ENCODE data around the gene ZNF622.

ZNF622 gene, protein sequence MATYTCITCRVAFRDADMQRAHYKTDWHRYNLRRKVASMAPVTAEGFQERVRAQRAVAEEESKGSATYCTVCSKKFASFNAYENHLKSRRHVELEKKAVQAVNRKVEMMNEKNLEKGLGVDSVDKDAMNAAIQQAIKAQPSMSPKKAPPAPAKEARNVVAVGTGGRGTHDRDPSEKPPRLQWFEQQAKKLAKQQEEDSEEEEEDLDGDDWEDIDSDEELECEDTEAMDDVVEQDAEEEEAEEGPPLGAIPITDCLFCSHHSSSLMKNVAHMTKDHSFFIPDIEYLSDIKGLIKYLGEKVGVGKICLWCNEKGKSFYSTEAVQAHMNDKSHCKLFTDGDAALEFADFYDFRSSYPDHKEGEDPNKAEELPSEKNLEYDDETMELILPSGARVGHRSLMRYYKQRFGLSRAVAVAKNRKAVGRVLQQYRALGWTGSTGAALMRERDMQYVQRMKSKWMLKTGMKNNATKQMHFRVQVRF

DNA sequence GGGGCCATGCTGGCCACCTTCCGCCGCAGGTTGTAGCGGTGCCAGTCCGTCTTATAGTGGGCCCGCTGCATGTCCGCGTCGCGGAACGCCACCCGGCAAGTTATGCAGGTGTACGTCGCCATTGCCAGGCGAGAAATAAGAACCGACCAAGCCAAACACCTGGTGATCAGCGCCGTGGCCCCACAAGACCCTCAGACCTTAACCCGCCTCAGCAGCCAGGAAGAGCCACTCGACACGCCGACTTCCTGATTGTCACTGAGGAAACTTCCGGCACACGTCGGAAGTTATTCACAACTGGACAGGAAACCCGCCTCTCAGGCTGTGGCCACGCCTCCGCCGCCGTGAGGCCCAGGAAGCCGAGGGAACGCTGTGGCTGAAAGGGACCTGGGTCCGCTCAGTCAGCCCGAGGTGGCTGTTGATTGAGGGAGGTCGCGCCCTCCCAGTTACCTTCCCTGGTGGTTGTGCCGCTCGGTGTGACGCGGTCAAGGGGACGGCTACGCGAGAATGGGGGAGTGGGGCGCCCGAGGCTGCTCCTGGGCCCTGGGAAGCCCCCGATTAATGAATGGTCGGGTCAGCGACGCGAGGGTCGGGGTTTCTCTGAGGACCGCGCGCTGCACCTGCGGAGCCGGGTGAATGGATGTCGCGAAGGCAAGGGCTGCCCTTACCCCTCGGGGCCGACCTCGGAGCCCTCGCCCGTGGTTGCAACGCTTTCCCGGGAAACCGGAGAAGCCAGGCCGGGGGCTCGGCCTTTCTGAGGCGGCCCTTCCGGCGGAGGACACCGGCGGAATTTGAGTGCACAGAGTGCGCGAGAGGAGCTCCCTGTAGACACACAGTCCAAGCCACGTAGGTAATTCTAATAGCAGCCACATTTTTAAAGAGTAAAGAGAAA, at the start of gene ZNF622:
TSS of gene ZNF622 (minus strand) at position 257 of the 889 bp plus-strand sequence. CDS start at position 122, 135 bp downstream.
- peak; percentile 93 for DNase-seq

DNA sequence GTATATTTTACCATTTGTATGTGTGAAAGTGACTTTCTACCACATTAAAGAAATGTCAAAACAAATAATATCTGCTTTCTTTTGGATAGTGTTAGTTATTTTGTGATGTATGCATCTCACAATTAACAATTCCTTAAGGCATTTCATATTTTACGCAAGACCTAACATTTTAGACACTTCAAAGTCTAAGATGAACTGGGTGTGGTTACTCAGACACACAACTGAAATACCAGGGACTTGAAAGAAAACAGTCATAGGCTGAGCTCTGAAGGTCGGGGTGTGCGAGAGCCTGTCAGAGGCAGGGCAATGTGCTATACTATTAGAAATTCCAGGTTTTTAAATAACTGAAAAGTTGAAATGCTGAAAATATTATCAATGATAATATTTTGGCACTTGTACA, 44.5 kb upstream of the ZNF622 start:
- DNase-seq: no peak
- no peak for TF ChIP-seq POLR2A (IDR thresholded peaks at IDR 0.05; ENCODE audit: low read length)
- no peak for TF ChIP-seq GATA1 (IDR thresholded peaks at IDR 0.05; ENCODE audit: low read depth, low read length)

More for the DNA sequence above, at the start of gene ZNF622:
- TF ChIP-seq GATA1 (IDR thresholded peaks at IDR 0.05; ENCODE audit: low read depth, low read length) (no peak), POLR2A (IDR thresholded peaks at IDR 0.05; ENCODE audit: low read length) (peak; percentile 96)

DNA sequence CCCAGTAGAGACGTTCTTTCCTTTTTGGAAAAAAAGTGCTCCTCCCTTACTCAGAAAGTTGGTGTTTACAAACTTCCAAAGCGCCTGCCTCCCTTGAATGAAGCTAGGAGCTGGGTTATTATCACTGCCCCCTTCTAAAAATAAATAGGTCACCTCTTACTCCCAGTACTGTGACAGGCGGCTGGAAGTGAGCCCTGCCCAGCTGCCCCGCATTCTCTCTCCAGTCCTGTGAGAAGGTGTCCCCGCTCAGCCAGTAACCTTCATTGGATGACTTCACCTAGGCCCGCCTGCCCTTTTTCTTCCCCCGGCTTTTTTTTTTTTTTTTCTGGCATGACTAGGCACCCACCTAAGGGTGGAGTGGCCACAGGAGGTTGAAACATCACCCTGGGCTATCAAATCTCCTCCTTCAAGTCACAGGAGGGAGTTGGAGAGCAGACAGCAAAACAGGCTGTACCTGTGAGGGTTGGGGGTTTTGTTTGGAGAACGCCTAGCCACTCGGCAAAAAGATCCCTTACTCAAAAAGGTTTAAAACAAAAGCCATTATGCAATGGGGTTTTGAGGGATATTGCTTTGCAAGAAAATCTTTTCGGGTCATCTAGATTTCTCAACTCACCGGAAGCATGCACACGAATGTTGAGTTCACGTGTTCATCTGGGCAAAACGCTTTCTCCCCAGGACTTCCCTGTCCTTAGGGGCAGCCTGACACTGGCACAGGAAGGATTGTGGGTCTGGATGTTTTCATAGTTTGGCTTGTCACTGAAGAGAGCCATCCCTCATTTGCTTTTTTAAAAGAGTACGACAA, 43.3 kb upstream of the ZNF622 start:
- no peak for TF ChIP-seq POLR2A (IDR thresholded peaks at IDR 0.05; ENCODE audit: low read length)
- no peak for TF ChIP-seq GATA1 (IDR thresholded peaks at IDR 0.05; ENCODE audit: low read depth, low read length)
- DNase-seq: no peak

DNA sequence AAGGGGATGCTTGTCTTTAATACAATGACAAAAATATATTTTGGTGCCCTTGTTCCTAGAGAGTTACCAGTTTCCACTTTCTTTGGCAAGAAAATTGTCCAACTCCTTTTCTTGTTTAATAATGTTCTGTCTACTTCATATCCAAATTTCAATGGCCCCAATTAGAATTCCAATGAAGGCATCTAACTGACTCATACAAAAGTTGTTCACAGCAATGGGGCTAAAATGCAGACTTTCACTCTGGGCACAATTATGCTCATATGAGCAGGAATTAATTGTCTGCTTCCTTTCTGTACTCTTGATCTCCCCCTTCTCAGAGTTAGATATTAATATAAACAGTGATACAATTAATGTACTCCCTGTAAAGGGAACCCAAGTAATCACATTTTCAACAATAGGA, 42.1 kb upstream of the ZNF622 start:
- TF ChIP-seq GATA1 (IDR thresholded peaks at IDR 0.05; ENCODE audit: low read depth, low read length): no peak
- TF ChIP-seq POLR2A (IDR thresholded peaks at IDR 0.05; ENCODE audit: low read length): no peak
- no peak for DNase-seq

DNA sequence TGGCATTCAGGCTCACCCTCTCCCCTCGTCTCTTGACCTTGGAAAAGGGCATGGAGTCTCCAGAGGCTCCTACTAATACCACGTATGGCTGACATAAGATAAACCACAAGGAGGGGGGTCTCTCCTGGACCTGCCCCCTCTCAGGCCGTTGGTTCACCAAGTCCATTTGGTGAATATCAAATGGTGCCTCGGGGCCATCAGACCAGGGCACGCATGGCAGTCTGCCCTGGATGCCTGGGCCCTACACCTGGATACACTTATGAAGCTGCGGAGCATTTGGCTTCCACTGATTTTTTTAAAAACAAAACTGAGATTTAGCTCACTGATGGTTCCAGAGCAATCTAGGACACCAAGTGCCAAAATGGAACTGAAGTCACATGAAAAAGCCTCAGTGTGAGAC, 40.3 kb upstream of the ZNF622 start:
- DNase-seq: no peak
- TF ChIP-seq GATA1 (IDR thresholded peaks at IDR 0.05; ENCODE audit: low read depth, low read length) (no peak), POLR2A (IDR thresholded peaks at IDR 0.05; ENCODE audit: low read length) (no peak)

DNA sequence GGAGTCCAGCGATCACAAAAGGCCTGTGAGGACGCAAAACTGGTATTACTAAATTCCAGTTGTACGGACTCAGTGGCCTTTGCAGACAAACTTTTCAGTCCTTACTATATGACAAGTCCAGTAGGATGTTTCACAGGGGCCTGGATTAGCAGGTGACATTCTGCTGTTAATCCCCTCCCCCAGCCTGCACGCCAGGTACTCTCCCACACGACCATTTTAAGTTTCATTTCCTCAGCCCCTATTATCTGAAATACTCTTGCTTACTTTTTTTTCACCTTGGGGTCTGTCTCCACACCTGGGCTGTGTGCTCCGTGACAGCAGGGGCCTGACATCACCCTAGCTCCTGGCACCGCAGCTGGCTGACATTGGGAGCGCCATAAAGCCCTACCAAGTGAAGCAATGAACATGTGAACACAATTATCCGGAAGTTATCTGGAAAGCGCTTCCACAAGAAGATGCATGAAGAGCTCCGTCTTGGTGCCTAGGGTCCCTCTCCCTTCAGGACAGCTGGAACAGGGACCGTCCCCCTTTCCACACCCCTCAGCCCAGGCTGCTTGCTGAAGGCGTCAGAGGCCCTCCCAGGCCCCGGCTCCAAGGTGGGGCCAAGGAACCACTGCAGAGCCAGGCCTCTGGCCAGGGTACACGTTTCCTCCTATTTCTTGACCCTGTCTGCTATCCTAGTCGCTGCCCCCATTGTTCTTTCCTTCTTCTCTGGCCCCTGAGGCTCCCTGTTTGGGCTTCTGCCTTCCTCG, 39.7 kb upstream of the ZNF622 start:
- no peak for DNase-seq
- TF ChIP-seq GATA1 (IDR thresholded peaks at IDR 0.05; ENCODE audit: low read depth, low read length) (no peak), POLR2A (IDR thresholded peaks at IDR 0.05; ENCODE audit: low read length) (no peak)

DNA sequence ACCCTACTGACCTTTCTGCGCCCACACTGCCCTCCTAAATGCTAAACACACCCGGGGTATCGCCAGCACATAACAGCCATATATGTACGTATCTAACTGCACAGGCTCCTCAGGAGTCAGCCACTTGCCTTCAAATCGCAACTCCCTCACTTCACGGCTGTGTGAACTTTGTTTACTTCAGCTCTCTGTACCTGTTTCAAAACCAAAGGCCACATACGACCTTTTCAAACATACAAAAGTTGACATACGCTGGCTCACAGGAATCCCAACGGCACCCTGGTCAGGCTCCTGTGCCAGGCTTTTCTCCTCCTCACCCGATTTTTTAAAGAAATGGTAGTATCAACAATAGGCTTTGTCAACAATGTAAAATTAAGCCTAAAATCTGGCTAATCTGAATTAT, 39.0 kb upstream of the ZNF622 start:
- no peak for DNase-seq
- TF ChIP-seq POLR2A (IDR thresholded peaks at IDR 0.05; ENCODE audit: low read length) (no peak), GATA1 (IDR thresholded peaks at IDR 0.05; ENCODE audit: low read depth, low read length) (no peak)

DNA sequence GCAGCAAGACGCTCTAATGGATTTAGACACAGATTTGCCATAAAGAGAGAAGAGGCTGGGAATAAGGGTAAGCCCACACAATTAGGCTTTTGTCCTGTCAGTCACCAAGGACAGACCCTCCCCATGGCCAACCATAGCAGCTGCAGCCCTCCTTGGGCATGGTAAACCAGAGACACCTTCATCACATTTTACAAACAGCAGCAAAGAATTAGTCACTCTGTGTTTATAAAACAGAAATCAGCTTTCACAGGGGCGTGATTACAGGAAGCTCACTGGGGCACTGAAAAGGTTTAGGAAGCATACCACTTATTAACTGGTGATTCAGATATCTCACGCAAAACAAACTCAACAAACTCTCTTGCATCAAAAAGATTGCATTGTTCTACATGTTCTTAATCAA, 37.3 kb upstream of the ZNF622 start:
- TF ChIP-seq GATA1 (IDR thresholded peaks at IDR 0.05; ENCODE audit: low read depth, low read length): no peak
- TF ChIP-seq POLR2A (IDR thresholded peaks at IDR 0.05; ENCODE audit: low read length): no peak
- DNase-seq: no peak

DNA sequence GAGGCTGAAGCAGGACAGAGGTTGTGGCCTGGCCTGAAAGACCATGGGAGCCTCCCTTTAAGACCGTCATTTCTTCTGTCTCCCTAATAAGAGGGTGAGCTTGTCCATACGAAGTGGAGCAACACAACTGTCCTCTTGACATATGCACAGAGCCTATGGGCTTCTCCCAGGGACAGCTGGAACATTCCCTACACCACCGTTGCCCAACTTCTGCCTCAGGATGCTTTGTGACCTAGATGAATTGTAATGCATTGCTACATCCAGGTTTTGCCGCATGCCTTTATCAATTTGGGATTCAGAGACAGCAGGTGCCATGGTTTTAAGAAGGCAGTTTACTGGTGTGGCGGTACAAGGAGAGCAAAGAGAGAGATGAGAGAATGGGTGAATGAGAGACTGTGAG, 34.4 kb upstream of the ZNF622 start:
- TF ChIP-seq GATA1 (IDR thresholded peaks at IDR 0.05; ENCODE audit: low read depth, low read length) (no peak), POLR2A (IDR thresholded peaks at IDR 0.05; ENCODE audit: low read length) (no peak)

DNA sequence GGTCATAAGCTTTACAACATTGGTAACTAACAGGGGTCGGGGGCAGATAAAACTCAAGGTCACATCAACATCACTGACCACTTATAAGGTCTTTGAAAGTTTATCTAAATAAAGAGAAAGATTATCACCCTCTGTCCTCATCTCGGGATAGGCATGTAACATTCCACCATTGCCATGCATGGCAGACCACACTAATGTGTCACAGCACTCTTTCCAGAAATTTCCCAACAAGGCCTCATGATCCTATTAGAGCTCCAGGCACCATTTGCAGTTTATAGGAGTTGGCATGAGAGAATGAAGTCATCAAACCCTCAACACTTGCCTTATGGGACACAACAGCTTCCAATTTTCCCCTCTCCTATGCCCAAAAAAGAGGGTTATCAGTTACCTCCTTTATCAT, 31.9 kb upstream of the ZNF622 start:
- TF ChIP-seq GATA1 (IDR thresholded peaks at IDR 0.05; ENCODE audit: low read depth, low read length) (no peak), POLR2A (IDR thresholded peaks at IDR 0.05; ENCODE audit: low read length) (no peak)

More for the DNA sequence above, 34.4 kb upstream of the ZNF622 start:
- no peak for DNase-seq

DNA sequence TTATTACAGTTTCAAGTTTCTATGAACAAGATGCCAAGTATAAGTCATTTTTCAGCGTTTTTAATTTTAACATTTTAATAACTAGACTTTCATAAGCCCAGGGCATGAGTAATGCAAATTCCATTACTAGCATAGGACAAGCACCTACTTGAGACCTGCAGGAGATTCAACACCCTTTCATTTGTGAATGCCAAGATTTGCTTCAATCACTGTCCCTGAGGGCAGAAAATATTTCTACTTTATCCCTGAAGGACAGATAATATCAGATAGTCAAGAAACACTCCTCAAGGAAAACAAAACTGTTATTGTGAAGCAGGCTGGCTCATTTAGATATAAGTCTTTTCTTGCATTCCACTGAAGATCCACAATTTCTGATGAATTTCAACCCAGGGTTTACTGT, 27.7 kb upstream of the ZNF622 start:
- TF ChIP-seq POLR2A (IDR thresholded peaks at IDR 0.05; ENCODE audit: low read length) (no peak), GATA1 (IDR thresholded peaks at IDR 0.05; ENCODE audit: low read depth, low read length) (no peak)
- no peak for DNase-seq

More for the DNA sequence above, 31.9 kb upstream of the ZNF622 start:
- DNase-seq: no peak

DNA sequence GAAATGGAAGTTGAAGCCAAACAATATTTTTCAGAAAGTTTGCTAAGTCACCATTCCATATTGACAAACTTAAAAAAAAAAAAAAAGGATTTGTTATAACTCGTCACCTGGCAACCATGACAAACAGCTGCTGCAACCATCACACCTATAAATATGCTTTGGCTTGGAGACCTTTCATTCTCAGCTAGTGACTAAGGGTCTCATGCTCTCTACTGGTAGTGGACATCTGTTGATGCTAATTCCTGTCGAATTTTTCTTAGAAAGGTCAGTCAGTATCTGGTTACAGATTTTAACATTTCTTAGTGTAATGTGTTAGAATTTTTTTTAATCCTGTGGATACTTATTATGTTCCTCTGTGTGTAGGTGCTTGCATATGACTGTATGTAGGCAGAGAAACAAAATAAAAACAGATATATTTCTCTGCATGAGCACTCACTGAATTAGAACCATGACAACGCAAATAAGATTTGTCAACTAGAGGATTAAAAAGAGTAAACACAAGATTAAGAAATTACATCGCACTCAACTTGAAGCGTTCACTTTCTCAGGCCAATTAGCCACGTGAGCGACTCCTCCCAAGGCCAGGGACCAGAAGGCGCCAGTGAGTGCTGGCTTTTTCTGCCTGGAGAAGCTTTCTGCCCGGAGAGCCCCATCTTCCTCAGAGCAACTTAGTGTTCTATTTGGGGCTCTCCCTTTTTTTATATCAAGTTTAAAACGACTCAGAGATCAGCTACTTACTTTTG, 27.0 kb upstream of the ZNF622 start:
- DNase-seq: no peak
- TF ChIP-seq GATA1 (IDR thresholded peaks at IDR 0.05; ENCODE audit: low read depth, low read length): no peak
